Upper lobe of left lung (tissue), 6 donors: ENCODE measurements around the gene MED8. TPM values are rescaled to one million over a fixed set of nuclear protein-coding genes. Genes with fewer than 3 reads are reported as not detected.

Experiments
- ATAC-seq, 2 donors: fragments of 200-7000 bp; cut with Tn5 transposase; one replicate each; pipeline ENCODE4 v1.9.1; 2022; ENCODE audit warnings: mild to moderate bottlenecking in 2 of 2, moderate library complexity in 2 of 2; ENCODE audit not compliant: low FRiP score in 2 of 2
- DNase-seq, 2 donors: peaks; one replicate each; pipeline ENCODE4 v3.0.0-alpha.2; 2019 to 2020
- H3K27ac ChIP-seq, 4 donors: fragments of 200-600 bp; sonication (generic); one replicate each; pipeline ENCODE4 v1.5.1; 2016 to 2019
- H3K27me3 ChIP-seq, 4 donors: fragments of 200-600 bp; sonication (generic); one replicate each; pipeline ENCODE4 v1.5.1; 2017 to 2019
- H3K36me3 ChIP-seq, 4 donors: fragments of 200-600 bp; sonication (generic); one replicate each; pipeline ENCODE4 v1.5.1; 2016 to 2019
- H3K4me1 ChIP-seq, 4 donors: fragments of 200-600 bp; sonication (generic); one replicate each; pipeline ENCODE4 v1.5.1; 2018 to 2019
- H3K4me3 ChIP-seq, 4 donors: fragments of 200-600 bp; sonication (generic); one replicate each; pipeline ENCODE4 v1.5.1; 2017 to 2019; ENCODE audit warnings: mild to moderate bottlenecking in 2 of 4, moderate library complexity in 1 of 4
- H3K9me3 ChIP-seq, 4 donors: fragments of 200-600 bp; sonication (generic); one replicate each; pipeline ENCODE4 v1.5.1; 2018 to 2019
- EP300 ChIP-seq, 4 donors: sonication (generic); formaldehyde crosslinking; IDR thresholded peaks; one replicate each; pipeline ENCODE4 v1.5.1; 2017; ENCODE audit warnings: antibody characterized with exemption in 4 of 4, control low read depth in 2 of 4
- POLR2A ChIP-seq, 4 donors: fragments of 450-650 bp; IDR thresholded peaks; one replicate each; pipeline ENCODE4 v1.5.1; 2016 to 2017; ENCODE audit warnings: antibody characterized with exemption in 4 of 4, mild to moderate bottlenecking in 2 of 4
- POLR2AphosphoS5 ChIP-seq, 2 donors: sonication (generic); formaldehyde crosslinking; IDR thresholded peaks; one replicate each; pipeline ENCODE4 v1.5.1; 2017; ENCODE audit warnings: antibody characterized with exemption in 2 of 2
- WGBS, 2 donors: methylation state at CpG; one replicate each; pipeline ENCODE4 v1.1.5; 2017 to 2018; 5-methylcytosine and 5-hydroxymethylcytosine counted together
- total RNA-seq, 6 donors: library from RNA; depleted of rRNA in 4 of 6; stranded (reverse); fragments of >200 nt in 4 of 6; gene quantifications; one replicate each; pipeline versions ENCODE4 v1.1.0 to v1.2.1, GENCODE V29; 2016 to 2021
- TF ChIP-seq, protein P1 (sequence below), 6 experiments: fragments of 450-650 bp in 4 of 6; fragments of 200-600 bp in 2 of 6; sonication (generic) in 2 of 6; IDR thresholded peaks; one replicate each; pipeline ENCODE4 v1.5.1; 2016 to 2019; ENCODE audit warnings: antibody characterized with exemption in 6 of 6
- donor health status: DM: no; HTN: no; CAD: no; lungs with moderate emphysema.
- donor health status: DM: no; HTN: yes; CAD: no; lungs with severe emphysema.

MED8 gene
- total RNA-seq, 6 donors from 2014 or later, result 13.8 to 59.7 (median 38.4) TPM

DNA sequence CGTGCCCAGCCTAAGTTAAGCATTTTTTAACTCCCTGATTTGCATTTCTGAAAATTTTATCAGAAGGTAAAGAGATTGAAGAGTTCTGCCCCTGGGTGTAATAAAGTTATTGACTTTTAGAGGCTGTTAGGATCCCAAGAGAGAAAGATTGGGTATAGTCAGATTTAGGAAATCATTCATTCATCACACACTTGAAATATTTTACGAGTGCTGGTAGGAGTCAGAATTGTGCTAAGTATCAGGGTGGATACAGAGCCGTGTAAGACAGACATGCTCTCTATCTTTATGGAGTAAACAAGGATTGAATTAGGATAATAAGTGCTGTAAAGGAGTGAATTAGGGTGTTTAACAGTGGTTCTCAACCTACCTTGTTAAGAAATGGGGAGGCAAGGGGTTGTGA is 3.1 kb upstream of the MED8 start:
- 63 to 77% methylated on average over 3 of the region's 3 CpGs for WGBS, 2 donors

DNA sequence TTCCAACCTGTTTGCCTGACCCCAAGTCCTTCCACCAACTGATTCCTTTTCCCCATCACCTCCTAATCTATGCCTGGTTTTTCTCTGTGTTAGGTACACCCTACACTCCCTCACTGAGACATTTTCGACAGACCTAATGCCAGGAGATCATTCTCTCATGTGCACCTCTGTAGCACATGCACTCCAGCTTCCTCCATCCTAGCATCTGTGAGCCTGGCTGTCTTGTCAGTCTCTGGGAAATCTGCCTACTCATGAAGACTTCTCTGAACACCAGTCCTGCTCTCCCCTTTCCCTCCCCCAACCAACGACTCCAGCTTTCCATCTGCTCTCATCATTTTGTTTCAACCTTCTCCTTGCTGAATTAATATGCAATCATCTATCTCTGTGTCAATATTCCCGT is 987 bp downstream of the MED8 start:
- no peak for DNase-seq
- no peaks in the 10 kb centered on the region for H3K27me3 ChIP-seq
- no peaks in the 10 kb centered on the region for H3K9me3 ChIP-seq
- H3K4me1 ChIP-seq, result peaks cover 22 to 31% (median 26%) of the 10 kb centered on the region in 4 donors
- 39 to 46% methylated on average over 3 of the region's 3 CpGs for WGBS, 2 donors
- H3K4me3 ChIP-seq, result peak overlapping the region; percentile 77 to 89 (median 86)
- peak overlapping the region in 1 of 4 donors; percentile 93 for H3K27ac ChIP-seq
- no peak for ATAC-seq
- peaks cover 17 to 43% (median 35%) of the 10 kb centered on the region in 4 donors for H3K36me3 ChIP-seq
- no peak for TF ChIP-seq POLR2AphosphoS5 (IDR thresholded peaks at IDR 0.05)
- TF ChIP-seq POLR2A (IDR thresholded peaks at IDR 0.05), result no peak
- TF ChIP-seq, protein P1, sequence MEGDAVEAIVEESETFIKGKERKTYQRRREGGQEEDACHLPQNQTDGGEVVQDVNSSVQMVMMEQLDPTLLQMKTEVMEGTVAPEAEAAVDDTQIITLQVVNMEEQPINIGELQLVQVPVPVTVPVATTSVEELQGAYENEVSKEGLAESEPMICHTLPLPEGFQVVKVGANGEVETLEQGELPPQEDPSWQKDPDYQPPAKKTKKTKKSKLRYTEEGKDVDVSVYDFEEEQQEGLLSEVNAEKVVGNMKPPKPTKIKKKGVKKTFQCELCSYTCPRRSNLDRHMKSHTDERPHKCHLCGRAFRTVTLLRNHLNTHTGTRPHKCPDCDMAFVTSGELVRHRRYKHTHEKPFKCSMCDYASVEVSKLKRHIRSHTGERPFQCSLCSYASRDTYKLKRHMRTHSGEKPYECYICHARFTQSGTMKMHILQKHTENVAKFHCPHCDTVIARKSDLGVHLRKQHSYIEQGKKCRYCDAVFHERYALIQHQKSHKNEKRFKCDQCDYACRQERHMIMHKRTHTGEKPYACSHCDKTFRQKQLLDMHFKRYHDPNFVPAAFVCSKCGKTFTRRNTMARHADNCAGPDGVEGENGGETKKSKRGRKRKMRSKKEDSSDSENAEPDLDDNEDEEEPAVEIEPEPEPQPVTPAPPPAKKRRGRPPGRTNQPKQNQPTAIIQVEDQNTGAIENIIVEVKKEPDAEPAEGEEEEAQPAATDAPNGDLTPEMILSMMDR (IDR thresholded peaks at IDR 0.05), result no peak
- no peak for TF ChIP-seq EP300 (IDR thresholded peaks at IDR 0.05)

More for the DNA sequence above, 3.1 kb upstream of the MED8 start:
- Histone ChIP-seq H3K36me3 (peaks cover 0 to 23% (median 0%) of the 10 kb centered on the region in 4 donors), H3K4me3 (no peak overlapping the region), H3K27me3 (no peaks in the 10 kb centered on the region), H3K4me1 (peaks cover 22 to 32% (median 26%) of the 10 kb centered on the region in 4 donors), H3K27ac (no peak overlapping the region), H3K9me3 (no peaks in the 10 kb centered on the region)
- ATAC-seq (no peak), DNase-seq (no peak)
- TF ChIP-seq POLR2AphosphoS5 (IDR thresholded peaks at IDR 0.05) (no peak), EP300 (IDR thresholded peaks at IDR 0.05) (no peak), POLR2A (IDR thresholded peaks at IDR 0.05) (no peak)
- TF ChIP-seq, protein P1 (IDR thresholded peaks at IDR 0.05), result no peak

DNA sequence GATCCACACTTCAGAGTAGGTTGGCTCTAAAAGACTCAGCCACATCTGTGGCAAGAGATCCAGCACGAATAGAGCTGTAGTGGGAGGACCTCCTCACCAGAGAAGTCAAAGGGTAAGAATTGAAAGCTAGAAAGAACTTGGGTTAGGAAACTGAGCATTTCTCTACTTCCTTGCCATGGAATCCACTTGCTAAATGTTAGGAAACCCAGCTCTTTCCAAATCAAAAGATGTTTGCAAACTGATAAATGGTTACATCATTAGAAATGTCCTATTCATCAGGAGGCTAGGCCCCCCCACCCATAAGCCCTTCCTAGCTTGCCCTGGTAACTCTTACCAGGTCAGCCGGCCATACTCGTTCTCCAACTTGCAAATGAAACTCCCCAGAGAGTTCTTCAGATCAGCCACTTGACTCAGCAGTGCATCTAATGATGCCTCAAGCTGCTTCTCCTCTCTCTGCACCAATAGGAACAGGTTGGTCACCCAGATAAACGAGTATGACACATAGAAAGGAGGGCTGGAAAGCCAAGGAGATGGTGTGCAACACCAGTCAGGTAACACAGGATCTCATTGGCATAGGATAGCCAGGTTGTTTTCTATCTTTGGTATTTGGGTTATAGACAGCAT is 1.5 kb downstream of the MED8 start:
- Histone ChIP-seq H3K27me3 (no peaks in the 10 kb centered on the region), H3K36me3 (peaks cover 20 to 49% (median 40%) of the 10 kb centered on the region in 4 donors), H3K4me3 (peak overlapping the region in 1 of 4 donors; percentile 84), H3K9me3 (no peaks in the 10 kb centered on the region), H3K27ac (peak overlapping the region in 1 of 4 donors; percentile 93), H3K4me1 (peaks cover 22 to 31% (median 26%) of the 10 kb centered on the region in 4 donors)
- ATAC-seq (peak in 1 of 2 donors; percentile 3), DNase-seq (peak in 1 of 2 donors; percentile 49)
- no peak for TF ChIP-seq POLR2A (IDR thresholded peaks at IDR 0.05)
- no peak for TF ChIP-seq EP300 (IDR thresholded peaks at IDR 0.05)
- TF ChIP-seq, protein P1 (IDR thresholded peaks at IDR 0.05), result no peak
- no peak for TF ChIP-seq POLR2AphosphoS5 (IDR thresholded peaks at IDR 0.05)
- WGBS, 2 donors, result 56 to 57% methylated on average over 4 of the region's 4 CpGs

DNA sequence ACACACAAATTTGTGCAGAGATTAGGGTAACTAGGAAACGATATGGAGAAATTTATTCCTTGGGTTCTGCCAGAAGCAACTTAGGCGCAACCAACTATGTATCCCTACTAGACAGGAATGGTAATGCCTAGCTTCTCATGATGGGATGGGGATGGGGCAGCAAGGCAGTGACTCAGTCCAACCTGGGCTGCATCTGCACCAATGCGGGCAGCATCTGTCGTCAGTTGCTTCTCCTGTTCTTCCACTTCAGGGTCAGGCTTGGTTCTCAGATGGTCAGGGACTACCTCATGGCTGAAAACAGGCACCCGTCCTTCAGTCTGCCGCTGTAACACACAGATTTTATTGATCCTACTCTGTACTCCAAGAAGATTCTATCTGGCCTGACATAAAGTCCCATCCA is 2.9 kb downstream of the MED8 start:
- H3K27ac ChIP-seq, result no peak overlapping the region
- peaks cover 20 to 63% (median 48%) of the 10 kb centered on the region in 4 donors for H3K36me3 ChIP-seq
- no peak overlapping the region for H3K4me3 ChIP-seq
- TF ChIP-seq POLR2A (IDR thresholded peaks at IDR 0.05) (no peak), EP300 (IDR thresholded peaks at IDR 0.05) (no peak)
- TF ChIP-seq, protein P1 (IDR thresholded peaks at IDR 0.05), result no peak
- WGBS, 2 donors, result 93 to 97% methylated on average over 6 of the region's 6 CpGs
- DNase-seq, result no peak
- no peak for ATAC-seq
- H3K27me3 ChIP-seq, result no peaks in the 10 kb centered on the region
- no peaks in the 10 kb centered on the region for H3K9me3 ChIP-seq
- H3K4me1 ChIP-seq, result peaks cover 23 to 39% (median 32%) of the 10 kb centered on the region in 4 donors

DNA sequence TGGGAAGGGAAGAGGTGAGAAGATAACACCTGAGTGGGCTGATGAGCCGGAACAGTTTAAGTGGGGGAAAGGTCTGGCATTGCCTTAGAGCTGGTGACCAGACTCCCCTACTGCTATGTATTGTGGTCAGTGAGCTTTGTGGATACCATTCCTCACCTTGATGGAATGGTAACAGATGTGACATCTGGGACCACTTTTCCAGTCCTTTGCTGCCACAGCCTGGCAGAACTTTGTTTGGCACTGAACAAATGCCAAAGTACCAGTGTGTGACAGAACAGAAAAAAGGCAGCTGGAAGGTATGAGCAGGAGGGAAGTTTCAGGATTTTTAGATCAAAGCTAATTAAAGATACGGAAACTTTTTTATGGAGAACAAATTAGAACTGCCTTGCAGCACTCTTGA is 6.2 kb downstream of the MED8 start:
- TF ChIP-seq POLR2A (IDR thresholded peaks at IDR 0.05), result no peak
- TF ChIP-seq, protein P1 (IDR thresholded peaks at IDR 0.05), result peak in 2 of 6 experiments; percentile 12 to 13
- Histone ChIP-seq H3K27me3 (no peaks in the 10 kb centered on the region), H3K9me3 (no peaks in the 10 kb centered on the region), H3K4me3 (no peak overlapping the region), H3K27ac (no peak overlapping the region), H3K36me3 (peaks cover 20 to 78% (median 48%) of the 10 kb centered on the region in 4 donors), H3K4me1 (peaks cover 8 to 20% (median 15%) of the 10 kb centered on the region in 4 donors)
- 89 to 92% methylated on average over 2 of the region's 2 CpGs for WGBS, 2 donors
- ATAC-seq (no peak), DNase-seq (no peak)
